ENCODE measurements around the gene TIGD4.

TIGD4 gene

GRCh38 chr4:152779513-152780266, at the start of gene TIGD4, which contains the start of gene ARFIP1:
Gene TIGD4, minus strand, starts transcription at chr4:152779730. Its CDS starts 8,726 bp downstream, at chr4:152771004.
Gene ARFIP1, plus strand, starts transcription at chr4:152779954. Its CDS starts 49,680 bp downstream, at chr4:152829634.
- no peaks in the 10 kb centered on the region for H3K27me3 ChIP-seq (ENCODE audit: control insufficient read depth in 1 of 2, insufficient read depth in 2 of 2, low read length in 2 of 2)
- no peaks in the 10 kb centered on the region for H3K36me3 ChIP-seq (ENCODE audit: control insufficient read depth in 1 of 2, insufficient read depth in 2 of 2, low read length in 2 of 2)
- peaks cover 24 to 31% of the 10 kb centered on the region in 2 donors for H3K4me1 ChIP-seq (ENCODE audit: control insufficient read depth in 1 of 2, insufficient read depth in 2 of 2, low read length in 2 of 2)
- H3K4me3 ChIP-seq (ENCODE audit: low read depth in 1 of 2, low read length in 2 of 2) = peak within 1 kb of the TSS; percentile 93 to 94
- H3K9ac ChIP-seq (ENCODE audit: low read depth in 1 of 2, low read length in 2 of 2) = peak within 1 kb of the TSS; percentile 80 to 82
- no peaks in the 10 kb centered on the region for H3K9me3 ChIP-seq (ENCODE audit: control insufficient read depth in 1 of 2, low read length in 2 of 2)
- H3K27ac ChIP-seq (ENCODE audit: low read depth, low read length) = peak within 1 kb of the TSS; percentile 95

- no peak overlapping the region for H3K27ac ChIP-seq (ENCODE audit: low read depth, low read length)
- H3K4me3 ChIP-seq (ENCODE audit: low read depth in 1 of 2, low read length in 2 of 2) = no peak overlapping the region
- no peaks in the 10 kb centered on the region for H3K9me3 ChIP-seq (ENCODE audit: control insufficient read depth in 1 of 2, low read length in 2 of 2)
- H3K9ac ChIP-seq (ENCODE audit: low read depth in 1 of 2, low read length in 2 of 2) = no peak overlapping the region
- H3K36me3 ChIP-seq (ENCODE audit: control insufficient read depth in 1 of 2, insufficient read depth in 2 of 2, low read length in 2 of 2) = peaks cover 0 to 5% of the 10 kb centered on the region in 2 donors
- no peaks in the 10 kb centered on the region for H3K27me3 ChIP-seq (ENCODE audit: control insufficient read depth in 1 of 2, insufficient read depth in 2 of 2, low read length in 2 of 2)
- no peaks in the 10 kb centered on the region for H3K4me1 ChIP-seq (ENCODE audit: control insufficient read depth in 1 of 2, insufficient read depth in 2 of 2, low read length in 2 of 2)
These were observed 48.6 kb upstream of the TIGD4 start for GRCh38 chr4:152828122-152828521.

- H3K27me3 ChIP-seq (ENCODE audit: control insufficient read depth in 1 of 2, insufficient read depth in 2 of 2, low read length in 2 of 2) = no peaks in the 10 kb centered on the region
- no peaks in the 10 kb centered on the region for H3K36me3 ChIP-seq (ENCODE audit: control insufficient read depth in 1 of 2, insufficient read depth in 2 of 2, low read length in 2 of 2)
- H3K4me1 ChIP-seq (ENCODE audit: control insufficient read depth in 1 of 2, insufficient read depth in 2 of 2, low read length in 2 of 2) = no peaks in the 10 kb centered on the region
- H3K9ac ChIP-seq (ENCODE audit: low read depth in 1 of 2, low read length in 2 of 2) = no peak overlapping the region
- H3K9me3 ChIP-seq (ENCODE audit: control insufficient read depth in 1 of 2, low read length in 2 of 2) = no peaks in the 10 kb centered on the region
- no peak overlapping the region for H3K27ac ChIP-seq (ENCODE audit: low read depth, low read length)
- no peak overlapping the region for H3K4me3 ChIP-seq (ENCODE audit: low read depth in 1 of 2, low read length in 2 of 2)
These were observed 45.8 kb upstream of the TIGD4 start for GRCh38 chr4:152825336-152825735.

GRCh38 chr4:152824561-152824960, 45.0 kb upstream of the TIGD4 start:
- Histone ChIP-seq H3K4me1 (ENCODE audit: control insufficient read depth in 1 of 2, insufficient read depth in 2 of 2, low read length in 2 of 2) (no peaks in the 10 kb centered on the region), H3K9me3 (ENCODE audit: control insufficient read depth in 1 of 2, low read length in 2 of 2) (no peaks in the 10 kb centered on the region), H3K9ac (ENCODE audit: low read depth in 1 of 2, low read length in 2 of 2) (no peak overlapping the region), H3K36me3 (ENCODE audit: control insufficient read depth in 1 of 2, insufficient read depth in 2 of 2, low read length in 2 of 2) (peaks cover 0 to 1% of the 10 kb centered on the region in 2 donors), H3K27me3 (ENCODE audit: control insufficient read depth in 1 of 2, insufficient read depth in 2 of 2, low read length in 2 of 2) (no peaks in the 10 kb centered on the region), H3K4me3 (ENCODE audit: low read depth in 1 of 2, low read length in 2 of 2) (no peak overlapping the region), H3K27ac (ENCODE audit: low read depth, low read length) (no peak overlapping the region)

- H3K9ac ChIP-seq (ENCODE audit: low read depth in 1 of 2, low read length in 2 of 2) = no peak overlapping the region
- H3K36me3 ChIP-seq (ENCODE audit: control insufficient read depth in 1 of 2, insufficient read depth in 2 of 2, low read length in 2 of 2) = peaks cover 0 to 16% of the 10 kb centered on the region in 2 donors
- no peaks in the 10 kb centered on the region for H3K27me3 ChIP-seq (ENCODE audit: control insufficient read depth in 1 of 2, insufficient read depth in 2 of 2, low read length in 2 of 2)
- no peaks in the 10 kb centered on the region for H3K9me3 ChIP-seq (ENCODE audit: control insufficient read depth in 1 of 2, low read length in 2 of 2)
- no peak overlapping the region for H3K27ac ChIP-seq (ENCODE audit: low read depth, low read length)
- no peaks in the 10 kb centered on the region for H3K4me1 ChIP-seq (ENCODE audit: control insufficient read depth in 1 of 2, insufficient read depth in 2 of 2, low read length in 2 of 2)
- H3K4me3 ChIP-seq (ENCODE audit: low read depth in 1 of 2, low read length in 2 of 2) = no peak overlapping the region
These were observed 42.8 kb upstream of the TIGD4 start for GRCh38 chr4:152822323-152822722.

GRCh38 chr4:152820073-152820472, 40.5 kb upstream of the TIGD4 start:
- Histone ChIP-seq H3K4me1 (ENCODE audit: control insufficient read depth in 1 of 2, insufficient read depth in 2 of 2, low read length in 2 of 2) (no peaks in the 10 kb centered on the region), H3K27me3 (ENCODE audit: control insufficient read depth in 1 of 2, insufficient read depth in 2 of 2, low read length in 2 of 2) (no peaks in the 10 kb centered on the region), H3K36me3 (ENCODE audit: control insufficient read depth in 1 of 2, insufficient read depth in 2 of 2, low read length in 2 of 2) (peaks cover 0 to 16% of the 10 kb centered on the region in 2 donors), H3K4me3 (ENCODE audit: low read depth in 1 of 2, low read length in 2 of 2) (no peak overlapping the region), H3K9me3 (ENCODE audit: control insufficient read depth in 1 of 2, low read length in 2 of 2) (no peaks in the 10 kb centered on the region), H3K9ac (ENCODE audit: low read depth in 1 of 2, low read length in 2 of 2) (no peak overlapping the region), H3K27ac (ENCODE audit: low read depth, low read length) (no peak overlapping the region)

GRCh38 chr4:152819026-152819645, 39.6 kb upstream of the TIGD4 start:
- H3K4me3 ChIP-seq (ENCODE audit: low read depth in 1 of 2, low read length in 2 of 2) = no peak overlapping the region
- no peak overlapping the region for H3K9ac ChIP-seq (ENCODE audit: low read depth in 1 of 2, low read length in 2 of 2)
- H3K9me3 ChIP-seq (ENCODE audit: control insufficient read depth in 1 of 2, low read length in 2 of 2) = no peaks in the 10 kb centered on the region
- H3K36me3 ChIP-seq (ENCODE audit: control insufficient read depth in 1 of 2, insufficient read depth in 2 of 2, low read length in 2 of 2) = peaks cover 0 to 16% of the 10 kb centered on the region in 2 donors
- no peaks in the 10 kb centered on the region for H3K4me1 ChIP-seq (ENCODE audit: control insufficient read depth in 1 of 2, insufficient read depth in 2 of 2, low read length in 2 of 2)
- H3K27ac ChIP-seq (ENCODE audit: low read depth, low read length) = no peak overlapping the region
- no peaks in the 10 kb centered on the region for H3K27me3 ChIP-seq (ENCODE audit: control insufficient read depth in 1 of 2, insufficient read depth in 2 of 2, low read length in 2 of 2)

GRCh38 chr4:152817331-152817730, 37.8 kb upstream of the TIGD4 start:
- Histone ChIP-seq H3K27me3 (ENCODE audit: control insufficient read depth in 1 of 2, insufficient read depth in 2 of 2, low read length in 2 of 2) (no peaks in the 10 kb centered on the region), H3K36me3 (ENCODE audit: control insufficient read depth in 1 of 2, insufficient read depth in 2 of 2, low read length in 2 of 2) (peaks cover 0 to 16% of the 10 kb centered on the region in 2 donors), H3K9ac (ENCODE audit: low read depth in 1 of 2, low read length in 2 of 2) (no peak overlapping the region), H3K4me3 (ENCODE audit: low read depth in 1 of 2, low read length in 2 of 2) (no peak overlapping the region), H3K4me1 (ENCODE audit: control insufficient read depth in 1 of 2, insufficient read depth in 2 of 2, low read length in 2 of 2) (no peaks in the 10 kb centered on the region), H3K27ac (ENCODE audit: low read depth, low read length) (no peak overlapping the region), H3K9me3 (ENCODE audit: control insufficient read depth in 1 of 2, low read length in 2 of 2) (no peaks in the 10 kb centered on the region)

- H3K4me1 ChIP-seq (ENCODE audit: control insufficient read depth in 1 of 2, insufficient read depth in 2 of 2, low read length in 2 of 2) = no peaks in the 10 kb centered on the region
- H3K9ac ChIP-seq (ENCODE audit: low read depth in 1 of 2, low read length in 2 of 2) = no peak overlapping the region
- H3K4me3 ChIP-seq (ENCODE audit: low read depth in 1 of 2, low read length in 2 of 2) = no peak overlapping the region
- H3K27me3 ChIP-seq (ENCODE audit: control insufficient read depth in 1 of 2, insufficient read depth in 2 of 2, low read length in 2 of 2) = no peaks in the 10 kb centered on the region
- peaks cover 0 to 16% of the 10 kb centered on the region in 2 donors for H3K36me3 ChIP-seq (ENCODE audit: control insufficient read depth in 1 of 2, insufficient read depth in 2 of 2, low read length in 2 of 2)
- no peak overlapping the region for H3K27ac ChIP-seq (ENCODE audit: low read depth, low read length)
- H3K9me3 ChIP-seq (ENCODE audit: control insufficient read depth in 1 of 2, low read length in 2 of 2) = no peaks in the 10 kb centered on the region
These were observed 35.5 kb upstream of the TIGD4 start for GRCh38 chr4:152815078-152815477.

GRCh38 chr4:152810715-152811287, 31.3 kb upstream of the TIGD4 start:
- H3K4me3 ChIP-seq (ENCODE audit: low read depth in 1 of 2, low read length in 2 of 2) = no peak overlapping the region
- H3K27me3 ChIP-seq (ENCODE audit: control insufficient read depth in 1 of 2, insufficient read depth in 2 of 2, low read length in 2 of 2) = no peaks in the 10 kb centered on the region
- H3K4me1 ChIP-seq (ENCODE audit: control insufficient read depth in 1 of 2, insufficient read depth in 2 of 2, low read length in 2 of 2) = no peaks in the 10 kb centered on the region
- H3K9ac ChIP-seq (ENCODE audit: low read depth in 1 of 2, low read length in 2 of 2) = no peak overlapping the region
- no peaks in the 10 kb centered on the region for H3K9me3 ChIP-seq (ENCODE audit: control insufficient read depth in 1 of 2, low read length in 2 of 2)
- H3K36me3 ChIP-seq (ENCODE audit: control insufficient read depth in 1 of 2, insufficient read depth in 2 of 2, low read length in 2 of 2) = no peaks in the 10 kb centered on the region
- H3K27ac ChIP-seq (ENCODE audit: low read depth, low read length) = no peak overlapping the region

All from duodenal mucosa (tissue), 2 donors.